Globus pallidus (tissue), 1 donor: ENCODE results near the gene RABGAP1L.

Experiments
- DNase-seq: peaks from one replicate; pipeline ENCODE4 v3.0.0-alpha.2; 2015; ENCODE audit warnings: low spot score

The RABGAP1L gene

DNA sequence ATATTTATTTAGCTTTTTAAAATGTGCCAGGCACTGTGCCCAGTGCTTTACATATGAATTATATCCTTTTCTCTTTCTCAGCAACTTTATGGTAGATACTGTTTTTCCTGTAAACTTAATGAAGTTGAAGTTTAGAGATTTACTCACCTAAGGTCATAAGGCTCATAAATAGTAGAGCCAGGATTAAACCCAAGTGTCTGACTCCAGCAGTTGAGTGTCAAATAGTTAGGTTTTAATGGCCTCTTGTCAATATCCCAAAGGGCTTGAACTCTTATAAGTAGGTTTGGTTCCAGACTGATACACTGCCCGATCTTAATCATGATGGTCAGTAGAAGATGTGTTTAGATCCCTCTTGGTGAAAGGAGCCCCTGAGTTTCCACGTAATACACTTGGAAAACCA is 37.8 kb downstream of the RABGAP1L start:
- DNase-seq: no peak

- no peak for DNase-seq
Observed at GRCh38 chr1:174197547-174197946, 38.2 kb downstream of the RABGAP1L start.

- DNase-seq: no peak
Observed at GRCh38 chr1:174198202-174198601, 38.9 kb downstream of the RABGAP1L start.

GRCh38 chr1:174200746-174201145 is 41.4 kb downstream of the RABGAP1L start:
- DNase-seq: no peak

DNA sequence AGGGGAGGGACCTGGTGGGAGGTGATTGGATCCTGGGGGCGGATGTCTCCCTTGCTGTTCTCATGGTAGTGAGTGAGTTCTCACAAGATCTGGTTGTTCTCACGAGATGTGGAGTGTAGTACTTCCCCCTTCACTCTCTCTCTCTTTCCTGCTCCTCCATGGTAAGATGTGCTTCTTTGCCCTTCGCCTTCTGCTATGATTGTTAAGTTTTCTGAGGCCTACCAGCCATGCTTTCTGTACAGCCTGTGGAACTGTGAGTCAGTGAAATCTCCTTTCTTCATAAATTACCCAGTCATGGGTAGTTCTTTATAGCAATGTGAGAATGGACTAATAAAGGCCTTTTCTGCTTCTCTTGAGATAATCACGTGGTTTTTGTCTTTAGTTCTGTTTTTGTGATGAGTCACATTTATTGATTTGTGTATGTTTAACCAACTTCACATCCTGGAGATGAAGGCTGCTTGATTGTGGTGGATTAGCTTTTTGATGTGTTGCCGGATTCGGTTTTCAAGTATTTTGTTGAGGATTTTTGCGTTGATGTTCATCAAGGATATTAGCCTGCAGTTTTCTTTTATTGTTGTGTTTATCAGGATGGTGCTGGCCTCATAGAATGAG is 45.5 kb downstream of the RABGAP1L start:
- DNase-seq: no peak

- no peak for DNase-seq
Observed at GRCh38 chr1:174206148-174206836, 47.0 kb downstream of the RABGAP1L start.

DNA sequence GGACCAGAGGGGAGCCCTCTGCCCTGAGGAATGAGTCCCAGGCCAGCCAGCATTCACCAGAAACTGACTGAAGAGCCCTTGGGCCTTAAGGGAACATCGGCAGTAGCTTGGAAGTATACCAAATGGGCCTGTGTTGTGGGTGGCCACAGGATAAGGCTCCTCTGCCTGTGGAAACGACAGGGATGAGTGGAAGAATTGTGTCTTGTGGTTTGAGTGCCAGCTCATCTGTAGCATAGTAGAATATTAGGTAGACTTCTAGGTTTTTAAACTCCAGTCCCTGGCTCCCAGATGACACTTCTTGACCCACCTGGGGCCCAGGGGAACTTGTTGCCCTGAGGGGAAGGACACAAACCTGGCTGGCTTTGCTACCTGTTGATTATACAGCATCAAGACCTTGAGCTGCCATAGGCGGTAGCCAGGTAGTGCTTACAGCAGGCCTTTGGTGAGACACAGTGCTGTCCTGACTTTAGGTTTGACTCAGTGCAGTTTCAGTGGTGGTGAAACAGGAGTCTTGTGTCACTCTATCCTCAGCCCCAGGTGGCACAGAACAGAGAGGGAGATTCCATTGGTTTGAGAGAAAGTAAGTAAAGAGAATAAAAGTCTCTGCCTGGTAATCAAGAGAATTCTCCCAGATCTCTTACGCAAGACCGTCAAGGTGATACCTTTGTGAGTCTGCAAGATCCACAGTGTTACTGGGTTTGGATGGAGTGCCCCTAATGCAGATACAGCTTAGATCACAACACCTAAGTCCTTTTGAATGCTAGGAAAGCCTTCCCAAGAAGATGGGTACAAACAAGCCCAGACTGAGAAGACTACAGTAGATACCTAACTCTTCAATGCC is 50.2 kb downstream of the RABGAP1L start:
- no peak for DNase-seq

GRCh38 chr1:174211486-174211885 is 52.2 kb downstream of the RABGAP1L start:
- no peak for DNase-seq

- DNase-seq: no peak
Observed at GRCh38 chr1:174215766-174216165, 56.4 kb downstream of the RABGAP1L start.

DNA sequence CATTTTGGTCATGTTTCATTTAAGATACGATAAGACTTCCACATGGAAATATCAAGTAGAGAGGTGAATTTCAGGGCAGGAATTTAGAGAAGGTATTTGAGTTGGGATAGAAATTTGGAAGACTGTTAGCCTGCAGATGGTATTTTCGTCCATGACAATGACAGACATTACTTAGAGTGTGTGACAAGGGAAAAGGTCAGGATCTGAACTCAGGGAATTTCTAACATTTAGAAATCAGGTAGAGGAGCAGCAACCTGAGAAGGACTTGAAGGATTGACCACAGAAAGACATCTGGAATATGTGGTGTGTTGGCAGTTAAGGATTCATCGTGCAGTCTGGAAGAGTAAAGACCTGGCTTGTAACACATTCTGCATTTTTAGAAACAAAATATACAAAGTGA is 57.9 kb downstream of the RABGAP1L start:
- DNase-seq: no peak

DNA sequence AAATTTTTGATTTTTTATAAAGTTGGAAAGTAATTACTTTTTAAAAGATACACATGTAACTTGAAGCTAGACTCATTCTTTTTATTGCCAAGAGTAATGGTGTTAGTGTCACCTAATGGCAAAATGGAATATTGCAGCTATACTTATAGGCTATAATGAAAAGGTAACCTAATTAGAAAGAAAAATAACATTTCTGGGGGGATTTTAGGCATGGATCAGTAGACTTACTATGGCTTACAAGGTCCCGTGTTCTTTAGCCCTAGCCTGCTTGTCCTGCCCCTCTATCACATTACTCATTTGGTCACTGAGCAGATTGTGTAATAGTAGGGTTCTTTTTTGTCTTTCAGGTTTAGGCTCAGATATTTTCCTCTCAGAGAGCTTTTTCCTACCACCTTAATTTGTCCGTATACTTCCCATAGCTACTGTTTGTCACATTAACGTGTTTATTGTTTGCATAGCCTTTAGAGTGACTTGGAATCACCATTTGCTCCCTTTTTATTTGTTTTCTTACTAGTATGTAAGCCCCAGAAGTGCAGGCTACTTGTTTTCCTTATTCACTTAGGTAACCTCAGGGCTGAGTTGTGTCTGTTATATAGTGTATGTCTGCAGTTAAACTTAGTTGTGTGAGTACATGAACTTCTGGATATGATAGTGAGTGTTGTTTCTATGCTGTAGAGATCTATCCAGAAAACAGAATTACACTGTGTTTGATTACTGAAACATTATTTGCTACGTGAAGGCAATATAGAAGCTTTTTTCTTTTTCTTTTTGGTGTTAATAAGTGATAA is 58.7 kb downstream of the RABGAP1L start:
- DNase-seq: peak; percentile 26

DNA sequence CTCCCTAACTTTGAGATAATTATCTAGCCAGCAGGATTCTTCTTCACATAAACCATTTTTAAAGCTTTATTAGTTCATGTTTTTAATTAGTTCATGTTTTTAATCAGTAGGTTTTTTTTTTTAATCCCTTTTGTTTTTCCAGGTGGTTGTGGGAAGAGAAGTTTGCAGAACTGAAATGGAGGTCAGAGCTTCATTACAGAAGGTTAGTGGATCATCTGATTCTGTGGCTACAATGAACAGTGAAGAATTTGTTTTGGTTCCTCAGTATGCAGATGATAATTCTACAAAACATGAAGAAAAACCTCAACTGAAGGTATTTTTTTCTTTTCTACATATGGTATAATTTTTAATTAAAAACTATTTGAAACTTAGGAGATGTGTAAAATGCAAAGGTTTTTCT is 59.7 kb downstream of the RABGAP1L start:
- no peak for DNase-seq

DNA sequence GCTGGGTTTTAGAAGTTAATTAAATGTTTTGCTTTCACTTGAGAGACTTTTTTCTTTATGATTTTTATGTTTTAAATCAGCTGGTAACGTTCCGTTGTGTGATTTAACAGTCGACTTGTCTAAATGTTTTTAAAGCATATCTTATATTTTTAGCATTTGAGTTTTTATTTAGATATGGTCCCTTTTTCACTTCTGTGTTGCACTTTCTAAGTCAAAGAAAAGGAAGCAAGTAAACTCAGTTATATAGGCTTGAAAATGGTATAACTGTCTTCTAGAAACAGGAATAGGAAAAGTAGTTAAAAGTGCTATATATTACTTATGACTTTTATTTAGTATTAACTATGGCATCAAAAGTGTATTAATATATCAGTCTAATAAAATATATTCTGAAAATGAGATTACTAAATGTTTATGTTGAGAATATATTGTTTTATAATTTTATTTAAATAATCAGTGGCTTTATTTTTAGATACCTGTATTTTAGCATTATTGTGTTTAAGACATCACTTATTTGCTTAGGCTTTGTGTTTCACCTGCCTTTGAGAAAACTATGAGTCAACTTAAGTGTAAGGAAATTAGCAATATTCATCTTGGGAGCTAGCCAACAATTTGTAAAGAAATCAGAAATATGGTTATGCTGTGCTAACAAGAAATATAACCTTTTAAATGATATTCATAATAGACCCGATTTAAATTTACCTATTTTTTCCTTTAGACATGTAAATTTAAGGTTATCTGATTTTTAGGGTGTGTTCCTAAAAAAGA is 60.5 kb downstream of the RABGAP1L start:
- DNase-seq: no peak

DNA sequence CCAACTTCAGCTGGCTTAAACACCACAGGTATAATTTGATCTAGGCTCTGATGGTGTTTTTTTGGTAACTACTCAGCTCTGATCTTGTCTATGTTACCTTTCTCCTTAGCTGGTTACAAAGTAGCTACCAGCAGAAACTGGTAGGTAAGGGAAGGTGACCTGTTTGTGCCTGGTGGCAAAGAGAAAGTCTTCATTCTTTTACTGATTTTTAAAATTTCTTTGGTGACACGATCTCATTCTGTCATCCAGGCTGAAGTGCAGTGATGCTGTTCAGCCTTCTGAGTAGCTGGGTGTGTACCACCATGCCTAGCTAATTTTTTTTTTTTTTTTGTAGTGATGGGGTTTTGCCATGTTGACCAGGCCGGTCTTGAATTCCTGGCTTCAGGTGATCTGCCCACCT is 62.4 kb downstream of the RABGAP1L start:
- no peak for DNase-seq

DNA sequence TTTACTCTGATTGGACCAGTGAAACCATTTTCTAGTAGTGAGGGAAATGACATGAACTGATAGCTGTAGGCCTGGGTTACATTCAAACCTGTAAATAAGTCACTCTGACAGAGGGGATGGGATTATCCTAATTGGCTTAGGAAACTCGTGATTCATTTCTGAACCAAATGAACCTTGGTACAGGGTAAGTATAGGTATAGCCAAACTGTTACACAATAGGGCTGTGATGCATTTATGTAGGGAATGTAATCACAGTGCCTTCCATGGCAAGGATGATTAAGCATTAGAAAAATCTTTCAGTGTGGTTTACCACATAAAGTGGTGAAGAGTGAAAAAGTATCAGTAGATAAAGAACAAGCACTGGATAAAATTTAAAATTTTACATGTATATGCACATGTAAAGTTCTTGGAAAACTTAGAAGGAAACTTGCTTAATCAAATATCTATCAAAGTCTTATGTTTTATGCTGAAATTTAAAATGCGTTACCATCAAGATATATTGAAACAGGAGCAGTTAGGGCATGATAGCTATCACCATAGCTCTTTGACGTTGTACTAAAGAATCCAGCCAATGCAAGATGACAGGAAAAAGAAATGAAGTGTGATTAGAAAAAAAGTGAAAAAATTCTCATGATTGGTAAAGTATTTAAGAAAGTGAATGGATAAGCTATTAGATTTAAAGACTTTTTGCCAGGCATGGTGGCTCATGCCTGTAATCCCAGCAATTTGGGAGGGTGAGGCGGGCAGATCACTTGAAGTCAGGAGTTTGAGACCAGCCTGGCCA is 63.0 kb downstream of the RABGAP1L start:
- DNase-seq: no peak

DNA sequence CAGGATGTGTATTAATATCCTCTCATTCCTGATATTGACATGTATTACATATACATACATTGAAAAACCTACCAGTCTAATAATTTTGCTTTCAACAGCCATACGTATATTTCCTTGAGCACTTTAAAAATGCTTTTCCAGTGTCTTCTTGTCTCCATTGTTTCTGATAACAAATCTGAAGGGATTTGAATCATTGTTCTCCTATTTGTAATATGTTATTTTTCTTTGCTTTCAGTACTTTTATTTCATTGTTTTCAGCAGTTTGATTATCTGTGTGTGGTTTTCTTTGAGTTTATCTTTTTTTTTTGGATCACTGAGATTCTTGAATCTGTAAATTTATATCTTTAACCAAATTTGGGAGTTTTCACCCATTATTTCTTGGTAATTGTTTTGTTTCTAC is 65.3 kb downstream of the RABGAP1L start:
- no peak for DNase-seq

- no peak for DNase-seq
Observed at GRCh38 chr1:174225499-174226204, 66.3 kb downstream of the RABGAP1L start.

DNA sequence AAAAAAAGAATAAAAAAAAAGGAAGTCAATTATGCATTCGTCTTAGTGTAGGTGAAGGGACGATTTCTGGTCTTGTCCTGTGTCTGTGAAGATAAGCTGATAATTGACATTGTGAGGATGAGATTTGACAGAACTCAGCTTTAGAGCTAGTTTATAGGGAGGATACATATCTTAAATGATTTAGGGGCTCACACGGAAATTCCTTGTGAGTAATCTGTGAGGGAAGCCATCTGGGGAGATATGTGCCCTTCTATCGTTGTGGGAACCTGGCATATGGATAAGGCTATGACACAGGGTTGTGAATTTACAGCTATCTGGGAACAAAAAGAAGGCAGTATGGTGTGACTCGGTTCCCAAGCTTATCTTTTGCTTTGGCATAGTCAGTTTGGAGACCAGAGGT is 71.1 kb downstream of the RABGAP1L start:
- DNase-seq: no peak

DNA sequence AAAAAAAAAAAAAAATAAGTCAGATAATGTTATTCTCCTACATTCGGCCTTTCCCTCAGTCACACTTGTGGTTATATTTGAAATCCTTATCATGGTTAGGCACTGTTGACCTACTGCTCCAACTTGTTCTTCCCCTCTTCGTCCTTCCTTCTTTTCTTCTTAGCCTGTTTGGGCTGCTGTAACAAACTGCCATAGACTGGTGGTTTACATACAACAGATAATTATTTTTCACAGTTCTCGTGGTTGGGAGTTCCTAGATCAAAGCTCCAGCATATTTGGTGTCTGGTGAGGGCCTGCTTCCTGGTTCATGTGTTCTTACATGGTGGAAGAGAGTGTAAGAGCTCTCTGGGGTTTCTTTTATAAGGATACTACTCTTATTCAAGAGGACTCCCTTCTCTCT is 73.4 kb downstream of the RABGAP1L start:
- no peak for DNase-seq
